CD4-positive, alpha-beta T cell treated with Interleukin-17A for 1 hour (primary cell): ENCODE results near the gene TUT4.
"Not testable (repeated sequence)": the region's sequence is repeated elsewhere in the genome, so short reads cannot be mapped to it uniquely, and the experiment has no call there.

ENCODE experiments used
- DNase-seq: peaks from one replicate; pipeline ENCODE4 v3.0.0-alpha.2; 2020

TUT4 gene, protein sequence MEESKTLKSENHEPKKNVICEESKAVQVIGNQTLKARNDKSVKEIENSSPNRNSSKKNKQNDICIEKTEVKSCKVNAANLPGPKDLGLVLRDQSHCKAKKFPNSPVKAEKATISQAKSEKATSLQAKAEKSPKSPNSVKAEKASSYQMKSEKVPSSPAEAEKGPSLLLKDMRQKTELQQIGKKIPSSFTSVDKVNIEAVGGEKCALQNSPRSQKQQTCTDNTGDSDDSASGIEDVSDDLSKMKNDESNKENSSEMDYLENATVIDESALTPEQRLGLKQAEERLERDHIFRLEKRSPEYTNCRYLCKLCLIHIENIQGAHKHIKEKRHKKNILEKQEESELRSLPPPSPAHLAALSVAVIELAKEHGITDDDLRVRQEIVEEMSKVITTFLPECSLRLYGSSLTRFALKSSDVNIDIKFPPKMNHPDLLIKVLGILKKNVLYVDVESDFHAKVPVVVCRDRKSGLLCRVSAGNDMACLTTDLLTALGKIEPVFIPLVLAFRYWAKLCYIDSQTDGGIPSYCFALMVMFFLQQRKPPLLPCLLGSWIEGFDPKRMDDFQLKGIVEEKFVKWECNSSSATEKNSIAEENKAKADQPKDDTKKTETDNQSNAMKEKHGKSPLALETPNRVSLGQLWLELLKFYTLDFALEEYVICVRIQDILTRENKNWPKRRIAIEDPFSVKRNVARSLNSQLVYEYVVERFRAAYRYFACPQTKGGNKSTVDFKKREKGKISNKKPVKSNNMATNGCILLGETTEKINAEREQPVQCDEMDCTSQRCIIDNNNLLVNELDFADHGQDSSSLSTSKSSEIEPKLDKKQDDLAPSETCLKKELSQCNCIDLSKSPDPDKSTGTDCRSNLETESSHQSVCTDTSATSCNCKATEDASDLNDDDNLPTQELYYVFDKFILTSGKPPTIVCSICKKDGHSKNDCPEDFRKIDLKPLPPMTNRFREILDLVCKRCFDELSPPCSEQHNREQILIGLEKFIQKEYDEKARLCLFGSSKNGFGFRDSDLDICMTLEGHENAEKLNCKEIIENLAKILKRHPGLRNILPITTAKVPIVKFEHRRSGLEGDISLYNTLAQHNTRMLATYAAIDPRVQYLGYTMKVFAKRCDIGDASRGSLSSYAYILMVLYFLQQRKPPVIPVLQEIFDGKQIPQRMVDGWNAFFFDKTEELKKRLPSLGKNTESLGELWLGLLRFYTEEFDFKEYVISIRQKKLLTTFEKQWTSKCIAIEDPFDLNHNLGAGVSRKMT (N-terminal part only)

DNA sequence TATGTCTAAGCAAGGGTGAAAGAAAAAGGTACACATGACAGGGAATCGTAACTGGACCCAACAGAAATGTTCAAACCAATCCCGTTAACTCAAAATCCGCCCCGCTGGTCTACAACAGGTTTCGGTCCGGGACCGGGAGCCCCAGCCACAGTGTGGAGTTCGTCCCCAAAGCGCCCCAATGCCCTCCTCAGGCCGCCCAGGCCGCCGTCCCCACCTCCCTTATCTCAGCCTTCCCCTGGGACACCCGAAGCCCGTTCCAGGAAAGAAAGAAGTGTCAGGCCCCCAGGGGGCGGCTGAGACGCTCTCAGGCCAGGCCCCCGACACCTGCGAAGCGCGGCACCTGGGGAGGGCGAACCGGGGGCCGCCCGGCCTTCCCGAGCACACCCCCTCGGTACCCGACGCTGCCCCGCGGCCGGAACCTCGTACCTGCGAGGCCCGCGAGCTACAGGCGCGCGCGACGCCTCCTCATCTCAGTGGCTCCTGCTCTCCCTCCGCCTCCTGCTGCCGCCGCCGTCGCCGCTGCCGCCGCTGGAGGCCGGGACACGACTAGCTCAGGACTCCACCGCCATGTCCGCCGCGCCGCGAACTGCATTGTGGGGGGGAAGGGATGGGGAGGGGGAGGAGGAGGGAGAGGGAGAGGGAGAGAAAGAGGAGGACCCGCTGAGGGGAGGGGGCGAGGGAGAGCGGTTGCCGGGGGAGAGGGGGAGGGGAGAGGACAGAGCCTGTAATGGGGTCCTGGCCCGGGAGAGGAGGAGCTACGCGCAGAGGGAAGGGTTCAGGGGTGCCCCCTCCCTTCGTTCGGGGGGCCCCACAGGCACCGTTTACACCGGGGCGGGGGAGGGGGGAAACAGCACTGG is at the start of gene TUT4:
TUT4 (minus strand) TSS at position 588 of the 857 bp plus-strand sequence. CDS start 26,812 bp downstream, outside the sequence.
- DNase-seq, result peak; percentile 83

DNA sequence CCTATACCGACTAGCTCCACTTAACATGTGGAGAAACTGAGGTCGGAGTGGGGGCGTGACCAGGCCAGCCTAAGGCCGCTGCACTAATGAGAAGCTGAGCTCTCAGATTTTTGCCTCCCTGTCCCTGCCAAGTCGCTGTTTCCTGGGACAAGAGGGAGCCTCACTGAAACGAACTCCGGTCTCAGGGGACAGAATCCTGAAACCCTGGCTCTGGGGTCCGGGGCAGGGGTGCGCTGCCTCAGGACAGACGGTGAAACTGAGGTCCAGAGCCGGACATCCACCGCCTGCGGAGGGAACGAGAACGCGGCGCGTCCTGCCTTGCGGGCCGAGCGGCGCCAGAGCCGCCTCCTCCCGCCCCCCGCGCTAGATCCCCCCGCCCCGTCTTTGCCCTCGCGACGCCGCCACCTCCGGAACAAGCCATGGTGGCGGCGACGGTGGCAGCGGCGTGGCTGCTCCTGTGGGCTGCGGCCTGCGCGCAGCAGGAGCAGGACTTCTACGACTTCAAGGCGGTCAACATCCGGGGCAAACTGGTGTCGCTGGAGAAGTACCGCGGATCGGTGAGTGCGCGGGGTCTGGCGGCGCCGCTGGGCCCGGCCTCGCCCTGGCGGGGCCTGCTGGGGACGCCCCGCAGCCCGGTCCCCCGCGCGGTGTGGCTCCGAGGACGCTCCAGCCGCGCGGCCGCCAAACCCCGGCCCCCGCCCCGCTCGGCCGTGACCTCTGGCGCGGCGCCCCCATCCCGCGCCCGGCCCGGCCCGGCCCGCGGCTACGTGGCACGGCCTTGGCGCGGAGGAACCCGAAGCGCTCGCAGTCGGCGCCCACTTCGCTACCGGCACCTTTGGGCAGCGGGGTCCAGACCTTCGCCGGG is 49.3 kb upstream of the TUT4 start, which contains the start of gene GPX7:
GPX7 (plus strand) TSS at position 381 of the 865 bp plus-strand sequence; CDS start at position 420, 39 bp downstream.
- peak; percentile 73 for DNase-seq

DNA sequence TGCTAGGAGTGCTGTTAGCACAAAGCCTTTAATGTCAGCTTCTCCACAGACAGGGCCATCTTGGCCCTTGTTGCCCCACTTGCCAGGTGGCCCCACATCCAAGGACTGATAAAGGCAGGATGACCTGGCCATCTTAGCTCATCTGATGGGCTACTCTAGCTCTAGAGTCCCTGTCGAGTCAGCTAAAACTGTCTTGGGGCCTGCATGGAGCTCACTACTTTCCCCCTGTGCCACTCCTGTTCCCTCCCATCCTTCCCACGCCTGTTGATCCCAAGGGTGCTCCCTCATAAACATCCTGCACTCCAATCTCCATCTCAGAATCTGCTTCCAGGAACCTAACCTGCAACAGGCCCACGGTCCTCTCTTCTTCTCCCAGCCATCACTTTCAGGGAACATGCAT is 48.6 kb upstream of the TUT4 start:
- DNase-seq, result no peak

GRCh38 chr1:52600533-52601179 is 47.8 kb upstream of the TUT4 start:
- DNase-seq, result no peak

GRCh38 chr1:52599236-52599635 is 46.3 kb upstream of the TUT4 start:
- no peak for DNase-seq

DNA sequence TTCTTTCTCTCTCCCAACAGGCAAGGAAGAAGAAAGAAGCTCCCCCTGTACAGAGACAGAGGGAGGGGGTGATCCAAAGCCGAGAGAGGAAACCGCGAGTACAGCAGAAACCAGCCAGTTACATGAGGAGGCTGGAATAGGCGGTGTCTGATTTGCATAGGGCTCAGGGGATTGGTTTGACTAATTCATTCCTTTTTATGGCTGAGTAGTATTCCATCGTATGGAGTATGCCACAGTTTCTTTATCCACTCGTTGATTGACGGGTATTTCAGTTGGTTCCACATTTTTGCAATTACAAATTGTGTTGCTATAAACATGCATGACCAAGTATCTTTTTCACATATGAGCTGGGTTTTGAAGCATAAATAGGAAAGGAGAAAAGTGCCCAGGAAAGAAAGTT is 45.8 kb upstream of the TUT4 start:
- no peak for DNase-seq

DNA sequence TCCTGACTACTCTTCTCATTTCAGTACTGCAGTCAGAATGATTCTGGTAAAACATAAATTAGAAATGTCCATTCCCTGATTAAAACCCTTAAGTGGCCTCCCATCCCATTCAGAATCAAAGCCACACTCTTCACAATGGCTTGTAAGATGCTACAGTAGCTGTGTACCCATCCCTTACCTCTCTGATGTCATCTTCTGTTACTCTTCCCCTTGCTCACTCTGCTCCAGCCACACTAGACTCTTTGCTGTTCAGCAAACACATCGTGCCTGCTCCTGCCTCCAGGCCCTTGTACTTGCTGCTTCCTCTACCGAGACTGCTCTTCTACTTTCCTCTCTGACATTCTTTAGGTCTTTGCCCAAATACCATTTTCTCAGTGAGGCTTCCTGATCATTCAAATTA is 45.0 kb upstream of the TUT4 start:
- no peak for DNase-seq

GRCh38 chr1:52595061-52595460 is 42.2 kb upstream of the TUT4 start:
- DNase-seq, result no peak

DNA sequence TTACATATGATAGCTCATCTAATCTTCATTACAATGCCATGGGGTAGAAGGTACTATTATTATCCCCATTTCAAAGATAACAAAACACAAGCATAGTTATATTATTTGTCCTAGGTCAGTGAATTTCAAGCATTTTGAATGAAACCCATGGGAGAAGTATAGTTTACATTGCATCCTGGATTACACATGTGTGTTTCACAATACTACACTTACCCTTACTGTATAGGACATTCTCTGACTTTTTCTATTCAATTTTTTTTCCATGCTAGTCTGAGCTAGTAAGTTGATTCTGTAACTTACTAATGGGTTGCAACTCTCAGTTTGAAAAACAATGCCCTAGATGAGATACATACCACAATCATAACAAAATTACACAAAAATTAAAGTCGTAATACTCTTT is 40.6 kb upstream of the TUT4 start:
- no peak for DNase-seq

GRCh38 chr1:52592637-52593323 is 39.9 kb upstream of the TUT4 start:
- DNase-seq, result no peak

DNA sequence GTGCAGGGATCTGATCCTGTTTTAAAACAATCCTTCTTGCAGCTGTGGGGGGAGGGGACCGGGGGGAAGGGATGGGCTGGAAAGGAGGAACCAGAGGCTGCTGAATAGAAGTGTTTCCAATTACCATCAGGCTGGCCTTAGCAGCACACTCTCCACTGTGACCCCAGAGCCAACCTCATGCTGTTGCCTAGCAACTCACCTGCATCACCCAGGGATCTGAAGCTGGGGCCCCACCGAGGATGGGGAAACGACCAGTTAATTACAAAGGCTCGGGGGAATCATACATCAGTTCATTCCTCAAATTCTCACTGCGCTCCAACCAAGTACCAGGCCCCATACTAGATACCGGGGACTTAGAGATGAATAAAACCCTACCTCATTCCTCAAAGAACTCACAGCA is 37.4 kb upstream of the TUT4 start:
- DNase-seq, result no peak

DNA sequence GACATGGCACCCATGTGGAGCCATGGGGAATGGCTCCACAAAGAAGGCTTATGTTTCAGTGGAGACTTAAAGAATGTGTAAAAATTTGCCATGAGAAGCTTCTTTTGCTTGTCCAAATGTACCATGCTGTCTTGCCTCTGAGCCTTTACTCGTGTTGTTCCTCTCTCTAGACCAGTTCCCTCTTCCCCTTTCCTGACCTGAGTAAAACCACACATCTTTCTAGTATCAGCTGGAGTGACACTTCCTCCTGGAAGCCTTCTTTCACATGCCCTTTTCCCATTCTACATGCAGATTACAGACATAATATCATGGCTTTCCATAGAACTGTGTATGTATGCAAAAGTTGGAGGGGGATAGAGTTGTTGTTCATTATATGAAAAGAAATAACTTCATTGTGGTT is 35.6 kb upstream of the TUT4 start:
- no peak for DNase-seq

DNA sequence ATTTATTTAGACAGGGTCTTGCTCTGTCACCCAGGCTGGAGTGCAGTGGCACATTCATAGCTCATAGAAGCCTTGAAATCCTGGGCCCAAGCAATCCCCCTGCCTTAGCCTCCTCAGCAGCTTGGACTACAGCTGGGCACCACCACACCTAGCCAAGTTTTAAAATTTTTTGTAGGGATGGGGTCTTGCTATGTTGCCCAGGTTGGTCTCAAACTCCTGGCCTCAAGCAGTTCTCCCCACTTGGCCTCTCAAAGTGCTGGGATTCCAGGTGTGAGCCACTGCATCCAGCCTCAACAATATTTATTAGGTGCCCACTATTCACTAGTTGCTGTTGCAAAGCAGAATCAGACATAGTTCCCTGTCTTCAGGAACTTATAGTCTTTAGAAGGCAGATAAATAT is 35.1 kb upstream of the TUT4 start:
- DNase-seq, result no peak

DNA sequence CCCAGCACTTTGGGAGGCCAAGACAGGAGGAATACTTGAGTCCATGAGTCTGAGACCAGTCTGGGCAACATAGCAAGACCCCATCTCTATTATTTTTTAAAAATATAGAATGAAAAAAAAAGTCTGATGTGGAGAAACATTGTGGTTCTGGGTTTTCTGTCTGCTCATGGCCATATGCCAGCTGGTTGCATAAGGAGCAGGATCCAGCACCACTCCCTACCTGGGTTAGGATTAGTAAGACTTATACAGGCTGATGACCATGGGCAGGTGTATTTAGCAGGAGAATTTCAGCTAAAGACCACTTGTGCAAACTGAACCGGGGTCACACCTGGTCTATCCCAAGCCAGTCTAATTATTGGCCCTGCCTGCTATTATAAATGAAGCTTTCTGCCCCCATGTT is 32.6 kb upstream of the TUT4 start:
- no peak for DNase-seq

GRCh38 chr1:52582116-52582696 is 29.3 kb upstream of the TUT4 start:
- DNase-seq, result no peak

DNA sequence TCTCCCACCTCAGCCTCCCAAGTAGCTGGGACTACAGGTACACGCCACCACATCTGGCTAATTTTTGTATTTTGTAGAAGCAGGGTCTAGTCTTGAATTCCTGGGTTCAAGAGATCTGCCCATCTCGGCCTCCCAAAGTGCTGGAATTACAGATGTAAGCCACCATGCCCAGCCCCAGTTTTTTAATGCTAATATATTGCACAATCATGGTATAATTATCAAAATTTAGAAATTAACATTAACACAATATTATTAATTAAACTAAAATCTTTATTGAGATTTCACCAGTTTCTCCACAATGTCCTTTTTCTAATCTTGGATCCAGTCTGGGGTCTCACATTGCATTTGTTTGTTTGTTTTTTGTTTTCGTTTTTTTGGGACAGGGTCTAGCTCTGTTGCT is 27.4 kb upstream of the TUT4 start:
- DNase-seq, result no peak

- no peak for DNase-seq
These were observed 26.5 kb upstream of the TUT4 start for GRCh38 chr1:52579415-52579814.

DNA sequence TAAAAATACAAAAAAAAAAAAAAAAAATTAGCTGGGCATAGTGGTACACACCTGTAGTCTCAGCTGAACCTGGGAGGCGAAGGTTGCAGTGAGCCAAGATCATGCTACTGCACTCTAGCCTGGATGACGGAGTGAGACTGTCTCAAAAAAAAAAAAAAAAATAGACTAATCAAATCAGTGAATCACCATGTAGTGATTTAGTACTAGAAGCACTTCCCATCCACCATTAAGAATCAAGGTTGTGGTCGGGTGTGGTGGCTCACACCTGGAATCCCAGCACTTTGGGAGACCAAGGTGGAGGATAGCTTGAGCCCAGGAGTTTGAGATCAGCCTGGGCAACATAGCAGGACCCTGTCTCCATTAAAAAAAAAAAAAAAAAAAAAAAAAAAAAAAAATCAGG is 25.2 kb upstream of the TUT4 start:
- DNase-seq, result not testable (repeated sequence)

- DNase-seq, result no peak
These were observed 23.2 kb upstream of the TUT4 start for GRCh38 chr1:52576074-52576473.

GRCh38 chr1:52574594-52574993 is 21.7 kb upstream of the TUT4 start:
- no peak for DNase-seq
